KBM-7 (cell line): ENCODE measurements around the gene DRD5.
A peak's percentile ranks its signal among the peaks of the same experiment; 100 is the strongest.
"Not testable (repeated sequence)": the region's sequence is repeated elsewhere in the genome, so short reads cannot be mapped to it uniquely, and the experiment has no call there.

Experiments
- DNase-seq: peaks from one replicate; pipeline ENCODE4 v3.0.0-alpha.2; 2015
- in situ Hi-C: fragments of 300-500 bp; cut with MboI; formaldehyde crosslinking; loops from 2 replicates; pipeline ENCODE4 v1.14.3; 2020; ENCODE audit warnings: low sequenced_read_pairs, low pct_unique_long_range_greater_than_20kb, mixed read lengths

Gene DRD5

GRCh38 chr4:9781343-9782135 is at the start of gene DRD5:
Gene DRD5, plus strand, starts transcription at chr4:9781634. Its CDS starts 396 bp downstream, at chr4:9782030.
- in situ Hi-C loops, result no loop called here
- DNase-seq, result no peak

GRCh38 chr4:9732256-9732655 is 49.2 kb upstream of the DRD5 start:
- in situ Hi-C loops, DNase-seq: not testable (repeated sequence)

- in situ Hi-C loops, result no loop called here
- no peak for DNase-seq
Measured at GRCh38 chr4:9735515-9735914, 45.9 kb upstream of the DRD5 start.

GRCh38 chr4:9737280-9737679 is 44.2 kb upstream of the DRD5 start:
- in situ Hi-C loops, DNase-seq: not testable (repeated sequence)

DNA sequence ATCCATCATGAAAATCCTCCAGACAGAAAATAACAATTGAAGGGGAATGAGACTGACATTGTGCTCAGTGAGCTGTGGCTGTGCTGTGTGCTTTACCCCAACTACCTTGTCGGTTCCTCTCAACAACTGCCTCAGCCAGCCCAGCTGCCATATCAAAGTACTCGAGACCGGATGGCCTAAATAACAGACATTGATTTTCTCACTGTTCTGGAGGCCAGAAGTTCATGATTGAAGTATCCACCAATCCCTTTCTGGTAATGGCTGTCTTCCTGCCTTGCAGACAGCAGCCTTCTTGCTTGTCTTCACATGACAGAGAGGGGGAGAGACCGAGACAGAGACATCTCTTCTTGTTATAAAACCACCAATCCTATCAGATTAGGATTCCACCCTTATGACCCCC is 37.6 kb upstream of the DRD5 start:
- in situ Hi-C loops, result not testable (repeated sequence)

DNA sequence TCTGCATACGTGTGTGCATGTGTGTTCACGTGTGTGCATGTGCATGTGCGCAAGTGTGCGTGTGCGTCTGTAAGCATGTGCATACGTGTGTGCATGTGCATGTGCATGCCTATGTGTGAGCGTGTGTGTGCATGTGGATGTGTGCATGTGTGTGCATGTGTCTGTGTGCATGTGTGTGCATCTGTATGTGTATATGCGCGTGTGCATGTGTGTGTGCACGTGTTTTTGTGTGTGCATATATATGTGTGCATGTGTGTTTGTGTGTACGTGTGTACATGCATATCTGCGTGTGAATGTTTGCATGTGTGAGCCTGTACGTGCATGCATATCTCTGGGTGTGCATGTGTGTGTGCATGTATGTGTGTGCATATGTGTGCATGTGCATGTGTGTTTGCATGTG is 35.7 kb upstream of the DRD5 start:
- DNase-seq, result no peak
- in situ Hi-C loops, result no loop called here

More for the DNA sequence above, 37.6 kb upstream of the DRD5 start:
- not testable (repeated sequence) for DNase-seq

DNA sequence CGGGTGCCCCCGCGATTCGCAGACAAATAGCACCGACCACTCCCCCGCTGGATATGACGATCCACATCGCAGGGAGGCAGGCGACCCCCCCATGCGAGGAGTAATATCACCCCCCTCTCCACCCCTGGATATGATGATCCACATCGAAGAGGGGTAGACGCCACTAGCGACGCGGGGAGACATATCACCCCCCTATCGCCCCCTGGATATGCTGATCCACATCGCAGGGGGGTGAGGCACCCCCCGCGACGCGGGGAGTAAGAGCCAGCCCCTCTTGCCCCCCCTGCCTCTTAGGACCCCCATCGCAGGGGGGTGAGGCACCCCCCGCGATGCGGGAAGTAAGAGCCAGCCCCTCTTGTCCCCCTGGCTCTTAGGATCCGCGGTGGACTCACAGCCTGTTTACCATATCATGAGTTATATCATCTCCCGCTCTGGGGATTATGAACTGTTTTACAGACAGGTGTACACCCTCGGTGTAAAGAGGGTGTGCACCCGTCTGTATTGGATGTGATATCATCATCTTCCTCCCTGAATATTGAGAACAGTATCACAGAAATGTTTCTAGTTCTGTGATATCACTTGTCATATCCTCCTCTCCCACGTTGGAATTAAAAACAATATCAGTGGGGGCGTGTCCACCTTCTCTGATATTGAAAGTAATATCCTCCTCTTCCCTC is 22.7 kb upstream of the DRD5 start:
- in situ Hi-C loops, result no loop called here
- peak; percentile 12 for DNase-seq

DNA sequence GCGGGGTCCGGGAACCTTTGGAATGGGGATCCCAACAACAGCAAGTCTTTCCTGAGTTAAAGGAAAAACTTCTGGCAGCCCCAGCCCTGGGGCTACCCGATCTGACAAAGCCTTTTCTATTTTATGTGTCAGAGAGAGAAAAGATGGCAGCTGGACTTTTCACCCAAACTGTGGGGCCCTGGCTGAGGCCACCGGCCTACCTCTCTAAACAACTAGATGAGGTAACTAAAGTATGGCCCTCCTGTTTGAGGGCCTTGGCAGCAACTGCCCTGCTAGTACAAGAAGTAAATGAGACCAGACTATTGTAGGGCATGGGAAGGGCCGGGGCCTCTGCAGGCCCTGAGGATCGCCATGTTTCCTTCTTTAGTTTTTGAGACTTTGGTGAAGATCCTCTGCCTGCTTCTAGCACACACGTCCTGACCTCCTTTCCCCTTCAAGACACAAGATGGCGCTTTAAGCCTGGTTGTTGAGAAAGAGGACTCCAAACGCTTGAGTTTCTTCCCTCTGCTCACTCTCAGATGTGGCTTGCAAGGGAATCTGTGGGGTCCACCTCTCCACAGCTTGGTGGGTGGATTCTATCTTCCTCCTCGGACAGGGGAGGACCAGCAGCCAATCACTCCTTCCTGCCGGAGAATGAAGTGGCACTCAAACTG is 18.5 kb upstream of the DRD5 start:
- DNase-seq, result peak; percentile 69

DNA sequence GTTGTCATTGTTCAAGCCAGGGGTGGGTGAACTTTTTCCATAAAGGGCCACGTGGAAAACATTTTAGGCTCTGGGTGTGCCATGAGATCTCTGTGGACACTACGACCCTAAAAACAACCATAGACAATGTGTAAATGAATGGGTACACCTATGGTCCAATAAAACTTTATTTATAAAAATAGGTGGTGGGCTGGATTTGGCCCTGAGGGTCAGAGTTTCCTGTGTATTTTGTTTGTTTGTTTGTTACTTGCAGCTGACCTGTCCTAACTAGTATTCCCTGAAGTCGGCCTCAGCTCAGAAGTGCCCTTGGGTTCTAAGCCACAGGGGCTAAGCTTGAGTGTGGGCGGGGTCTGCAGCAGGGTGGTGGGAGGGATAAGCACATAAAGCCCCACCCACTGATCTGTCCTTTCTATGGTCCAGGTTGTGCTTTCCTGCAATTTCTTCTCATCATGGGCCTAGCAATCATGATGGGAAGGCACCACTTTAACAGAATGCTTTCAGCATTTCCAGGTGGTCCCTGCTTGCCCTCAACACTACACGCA is 17.2 kb upstream of the DRD5 start:
- in situ Hi-C loops, result loop anchor here (10.0 kb wide), 1 partner anchor 251 kb away; no protein-coding TSS in a partner anchor
- DNase-seq, result no peak

More for the DNA sequence above, 18.5 kb upstream of the DRD5 start:
- in situ Hi-C loops, result loop anchor here (10.0 kb wide), 1 partner anchor 252 kb away; no protein-coding TSS in a partner anchor

- peak; percentile 29 for DNase-seq
- in situ Hi-C loops, result loop anchor here (10.0 kb wide), 1 partner anchor 250 kb away; no protein-coding TSS in a partner anchor
Measured at GRCh38 chr4:9765091-9765490, 16.3 kb upstream of the DRD5 start.

- no peak for DNase-seq
- in situ Hi-C loops, result loop anchor here (10.0 kb wide), 1 partner anchor 245 kb away; no protein-coding TSS in a partner anchor
Measured at GRCh38 chr4:9769321-9769720, 12.1 kb upstream of the DRD5 start.

- in situ Hi-C loops, result no loop called here
Measured at GRCh38 chr4:9771034-9771433, 10.4 kb upstream of the DRD5 start.

GRCh38 chr4:9773471-9773870 is 8.0 kb upstream of the DRD5 start:
- no peak for DNase-seq
- in situ Hi-C loops, result no loop called here

More at GRCh38 chr4:9771034-9771433, 10.4 kb upstream of the DRD5 start:
- no peak for DNase-seq

GRCh38 chr4:9782136-9782436 is 652 bp downstream of the DRD5 start:
- DNase-seq, result no peak
- in situ Hi-C loops, result no loop called here

DNA sequence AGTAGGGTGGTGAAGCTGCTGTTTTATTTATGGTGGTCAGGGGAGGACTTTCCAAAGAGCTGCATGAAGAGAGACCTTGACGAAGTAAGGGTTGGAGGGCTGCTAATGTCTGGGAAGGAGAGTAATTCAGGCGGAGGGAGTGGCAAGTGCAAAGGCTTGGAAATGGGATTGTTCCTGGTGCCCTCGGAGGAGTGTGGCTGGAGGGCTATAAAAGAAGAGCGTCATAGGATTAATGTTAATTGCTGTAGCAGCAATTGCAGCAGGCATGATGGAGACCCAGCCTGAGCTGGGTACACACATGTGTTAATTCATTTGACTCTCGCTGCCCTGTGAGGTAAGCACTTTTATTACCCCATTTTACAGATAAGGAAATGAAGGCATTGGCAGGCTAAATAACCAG is 4.5 kb downstream of the DRD5 start:
- in situ Hi-C loops, DNase-seq: not testable (repeated sequence)

GRCh38 chr4:9792381-9792780 is 10.9 kb downstream of the DRD5 start:
- in situ Hi-C loops, result no loop called here
- no peak for DNase-seq

DNA sequence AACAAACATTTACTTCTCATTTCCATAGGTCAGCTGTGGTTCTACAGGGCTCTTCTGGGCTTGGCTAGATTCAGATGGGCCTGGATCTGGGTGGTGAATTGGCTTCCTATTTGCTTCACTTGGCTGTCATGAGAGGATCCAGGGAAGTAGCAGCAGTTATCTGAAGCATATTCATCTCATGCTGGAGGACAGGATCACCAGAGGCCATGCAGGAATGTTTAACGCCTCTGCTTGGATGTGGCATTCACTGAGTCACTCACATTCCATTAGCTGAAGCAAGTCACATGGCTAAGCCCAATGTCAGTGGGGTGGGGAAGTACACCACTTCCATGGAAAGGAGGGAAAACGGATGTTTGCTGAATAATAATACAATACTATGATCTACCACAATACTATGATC is 15.2 kb downstream of the DRD5 start:
- in situ Hi-C loops, DNase-seq: not testable (repeated sequence)

GRCh38 chr4:9800848-9801247 is 19.4 kb downstream of the DRD5 start:
- DNase-seq, result no peak
- in situ Hi-C loops, result no loop called here

- in situ Hi-C loops, result no loop called here
- no peak for DNase-seq
Measured at GRCh38 chr4:9804918-9805317, 23.5 kb downstream of the DRD5 start.

- in situ Hi-C loops, result no loop called here
- DNase-seq, result no peak
Measured at GRCh38 chr4:9808077-9808476, 26.6 kb downstream of the DRD5 start.
